ENCODE data around the gene OR13C4.
A peak's percentile ranks its signal among the peaks of the same experiment; 100 is the strongest.
"Not testable (repeated sequence)": the region's sequence is repeated elsewhere in the genome, so short reads cannot be mapped to it uniquely, and the experiment has no call there.

OR13C4 gene

DNA sequence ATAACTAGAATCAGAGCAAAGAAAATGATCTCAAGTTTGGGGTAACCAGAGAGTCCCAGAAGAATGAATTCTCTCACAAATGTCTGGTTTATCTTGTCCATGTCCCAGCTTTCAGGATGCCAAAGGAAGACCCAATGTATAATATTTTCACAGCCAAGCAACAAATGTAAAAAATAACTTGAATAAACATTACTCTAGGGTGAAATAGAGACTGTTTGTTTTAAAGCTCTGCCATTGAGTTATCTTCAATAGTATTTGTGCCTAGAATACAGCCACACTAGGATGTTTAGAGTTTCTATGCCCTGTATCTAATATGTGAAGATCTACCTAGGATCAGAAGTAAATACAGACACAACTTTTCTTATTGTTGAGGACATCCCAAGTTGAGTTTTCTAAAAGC is at the start of gene OR13C4:
Gene OR13C4 (minus strand): TSS at position 101 of the 400 bp plus-strand sequence. CDS start 0 bp downstream, at position 101.
- DNase-seq (ENCODE audit: insufficient read length, low spot score), result no peak
- no peak for FAIRE-seq
- no peak for TF ChIP-seq POLR2A (IDR thresholded peaks at IDR 0.05; ENCODE audit: low read depth, low read length)

DNA sequence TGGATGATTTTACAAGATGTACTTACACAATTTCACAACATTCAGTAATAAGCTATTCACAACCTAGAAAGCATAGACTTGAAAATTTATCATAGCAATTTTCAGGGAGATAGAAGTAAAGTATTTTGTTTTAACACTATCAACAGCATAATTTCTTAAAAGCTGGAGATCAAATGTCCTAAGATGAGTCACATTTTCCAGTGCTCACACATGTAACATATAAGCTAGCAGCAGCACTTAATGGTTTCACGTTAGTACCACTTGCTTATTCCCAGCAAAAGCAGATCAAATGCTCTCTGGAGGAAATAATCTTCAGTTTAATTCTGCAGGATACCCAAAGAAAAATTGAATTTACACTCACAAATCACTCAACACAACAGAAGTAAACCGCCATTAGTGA is 48.4 kb upstream of the OR13C4 start:
- FAIRE-seq (peak; percentile 41), DNase-seq (ENCODE audit: insufficient read length, low spot score) (no peak)
- no peak for TF ChIP-seq POLR2A (IDR thresholded peaks at IDR 0.05; ENCODE audit: low read depth, low read length)

DNA sequence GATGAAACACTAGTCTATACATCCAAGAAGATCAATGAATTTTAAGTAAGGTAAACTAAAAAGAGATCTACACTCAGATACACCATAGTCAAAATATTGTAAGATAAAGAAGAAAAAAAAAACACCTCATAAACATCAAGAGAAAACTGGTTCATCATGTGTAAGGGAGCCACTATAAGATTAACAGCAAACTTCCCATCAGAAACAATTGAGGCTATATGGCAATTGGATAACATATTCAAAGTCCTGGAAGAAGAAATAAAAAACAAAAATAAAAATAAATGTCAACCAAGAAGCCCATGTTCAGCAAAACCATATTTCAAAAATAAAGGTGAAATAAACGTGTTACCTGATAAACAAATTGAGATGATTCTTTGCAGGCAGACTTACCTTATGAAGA is 45.6 kb upstream of the OR13C4 start:
- DNase-seq (ENCODE audit: insufficient read length, low spot score), result no peak
- TF ChIP-seq POLR2A (IDR thresholded peaks at IDR 0.05; ENCODE audit: low read depth, low read length), result no peak
- no peak for FAIRE-seq

DNA sequence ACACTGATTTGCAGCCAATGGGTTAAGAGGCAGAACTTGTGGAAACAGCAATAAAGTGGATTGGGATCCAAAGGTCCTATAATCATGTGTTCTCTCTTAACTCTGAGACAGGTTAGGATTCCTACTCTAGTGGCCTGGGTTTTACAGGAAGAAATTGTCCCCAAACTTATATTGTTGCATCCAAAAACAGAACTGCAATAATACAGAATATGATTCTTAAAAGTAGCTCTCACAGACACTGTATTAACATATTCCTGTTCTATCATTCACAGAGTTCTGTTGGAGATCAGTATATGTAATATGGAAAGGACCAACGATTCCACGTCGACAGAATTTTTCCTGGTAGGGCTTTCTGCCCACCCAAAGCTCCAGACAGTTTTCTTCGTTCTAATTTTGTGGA is 41.9 kb upstream of the OR13C4 start, which contains the start of gene OR13C8:
Gene OR13C8 (plus strand): TSS at position 301 of the 400 bp plus-strand sequence. CDS start 0 bp downstream, at position 301.
- no peak for TF ChIP-seq POLR2A (IDR thresholded peaks at IDR 0.05; ENCODE audit: low read depth, low read length)
- FAIRE-seq (peak; percentile 6), DNase-seq (ENCODE audit: insufficient read length, low spot score) (no peak)

DNA sequence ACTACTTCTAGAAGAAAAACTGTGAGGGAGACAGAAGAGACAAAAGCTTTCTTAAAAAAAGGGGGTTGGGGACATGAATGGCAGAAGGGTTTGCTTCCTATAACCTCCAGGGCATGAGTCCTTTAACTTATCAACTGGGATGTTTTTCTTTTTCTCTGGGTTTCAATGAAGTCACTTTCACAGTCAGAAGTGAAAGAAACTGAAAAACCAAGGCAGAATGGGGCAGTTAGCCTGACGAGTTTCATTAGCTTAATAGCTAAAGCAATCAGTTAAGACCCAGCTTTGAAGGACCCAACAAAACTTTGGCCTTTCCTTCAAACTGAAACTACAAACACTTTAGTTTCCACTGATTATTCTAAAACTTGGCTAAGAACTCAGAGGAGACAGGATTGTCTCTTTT is 37.3 kb upstream of the OR13C4 start:
- TF ChIP-seq POLR2A (IDR thresholded peaks at IDR 0.05; ENCODE audit: low read depth, low read length), result no peak
- DNase-seq (ENCODE audit: insufficient read length, low spot score), result no peak
- no peak for FAIRE-seq

DNA sequence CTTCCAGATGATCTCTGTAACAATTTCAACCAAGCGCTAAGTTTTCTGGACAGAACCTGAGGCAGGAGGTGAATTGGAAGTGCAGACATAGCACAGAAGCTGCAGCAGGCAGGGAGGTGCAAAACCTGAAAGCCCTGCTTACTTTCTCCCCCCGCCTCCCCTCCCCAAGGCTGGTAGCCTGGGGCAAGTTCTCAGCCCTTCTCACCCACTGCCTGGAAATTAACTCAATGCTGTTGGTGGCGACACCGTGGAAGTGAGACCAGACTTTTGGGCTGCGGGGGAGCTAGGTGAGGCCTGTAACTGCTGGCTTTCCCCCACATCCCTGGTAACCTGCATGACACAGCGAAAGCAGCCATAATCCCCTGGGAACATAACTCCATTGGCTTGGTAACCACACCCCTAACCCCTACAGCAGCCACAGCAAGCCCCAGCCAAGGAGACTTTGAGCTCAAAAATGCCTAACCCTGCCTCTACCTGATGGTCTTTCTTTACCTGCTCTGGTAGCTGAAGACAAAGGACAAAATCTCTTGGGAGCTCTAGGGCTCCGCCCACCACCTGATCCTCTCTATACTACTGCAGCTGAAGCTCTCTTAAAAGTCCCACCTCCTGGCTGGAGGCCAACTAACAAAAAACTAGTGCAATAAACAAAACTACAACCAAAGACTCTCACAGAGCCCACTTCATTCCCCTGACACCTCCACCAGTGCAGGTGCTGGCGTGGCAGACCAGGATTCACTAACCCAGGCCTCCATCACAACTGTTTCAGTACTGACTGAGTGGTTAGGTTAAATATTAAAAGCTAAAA is 30.0 kb upstream of the OR13C4 start:
- no peak for FAIRE-seq
- no peak for DNase-seq (ENCODE audit: insufficient read length, low spot score)
- no peak for TF ChIP-seq POLR2A (IDR thresholded peaks at IDR 0.05; ENCODE audit: low read depth, low read length)

DNA sequence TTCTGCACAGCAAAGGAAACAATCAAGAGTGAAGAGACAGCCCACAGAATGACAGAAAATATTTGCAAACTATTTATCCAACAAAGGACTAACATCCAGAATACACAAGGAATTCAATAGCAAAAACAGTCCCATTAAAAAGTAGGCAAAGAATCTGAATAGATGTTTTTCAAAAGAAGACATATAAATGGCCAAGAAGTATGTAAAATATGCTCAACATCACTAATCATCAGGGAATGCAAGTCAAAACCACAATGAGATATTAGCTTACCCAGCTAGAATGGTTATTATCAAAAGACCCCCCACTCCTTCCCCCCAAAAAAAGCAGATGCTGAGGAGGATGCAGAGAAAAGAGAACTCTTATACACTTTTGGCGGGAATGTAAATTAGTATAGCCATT is 28.5 kb upstream of the OR13C4 start:
- DNase-seq (ENCODE audit: insufficient read length, low spot score), result no peak
- FAIRE-seq, result peak; percentile 55
- TF ChIP-seq POLR2A (IDR thresholded peaks at IDR 0.05; ENCODE audit: low read depth, low read length), result no peak

DNA sequence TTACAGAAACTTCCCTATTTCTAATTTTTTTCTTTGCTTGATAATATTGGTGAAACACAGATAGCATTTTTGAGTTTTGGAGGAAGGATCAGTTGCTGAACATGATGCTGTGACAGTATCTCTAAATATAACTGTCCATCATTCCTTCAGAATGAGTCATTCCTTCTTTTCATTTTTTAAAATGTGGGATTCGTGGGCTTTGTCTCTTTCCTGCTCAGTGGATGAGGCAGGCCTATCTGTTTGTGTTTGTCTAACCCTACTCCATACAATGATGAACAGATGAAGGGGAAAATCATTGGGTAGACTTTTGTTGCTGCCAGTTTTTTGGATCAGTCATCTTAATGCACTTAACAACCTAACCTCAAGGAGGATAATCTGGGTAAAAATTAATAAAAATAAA is 26.3 kb upstream of the OR13C4 start:
- FAIRE-seq (no peak), DNase-seq (ENCODE audit: insufficient read length, low spot score) (no peak)
- TF ChIP-seq POLR2A (IDR thresholded peaks at IDR 0.05; ENCODE audit: low read depth, low read length), result no peak

DNA sequence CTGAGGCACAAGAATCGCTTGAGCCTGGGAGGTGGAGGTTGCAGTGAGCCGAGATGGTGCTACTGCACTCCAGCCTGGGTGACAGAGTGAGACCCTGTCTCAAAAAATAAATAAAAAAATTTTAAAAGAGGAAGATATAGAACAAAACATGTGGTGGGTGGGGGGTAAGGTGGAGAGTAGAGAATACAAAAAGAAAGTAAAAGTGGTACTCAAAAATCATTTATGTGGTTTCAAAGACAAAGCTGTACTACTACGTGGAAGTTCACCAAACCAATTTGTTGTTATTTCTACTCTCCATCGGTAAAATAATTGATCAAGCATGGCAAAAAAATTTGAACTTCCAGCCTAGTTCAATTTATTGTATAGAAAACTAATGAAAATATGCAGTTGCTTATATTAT is 17.6 kb upstream of the OR13C4 start:
- no peak for TF ChIP-seq POLR2A (IDR thresholded peaks at IDR 0.05; ENCODE audit: low read depth, low read length)
- DNase-seq (ENCODE audit: insufficient read length, low spot score) (no peak), FAIRE-seq (no peak)

DNA sequence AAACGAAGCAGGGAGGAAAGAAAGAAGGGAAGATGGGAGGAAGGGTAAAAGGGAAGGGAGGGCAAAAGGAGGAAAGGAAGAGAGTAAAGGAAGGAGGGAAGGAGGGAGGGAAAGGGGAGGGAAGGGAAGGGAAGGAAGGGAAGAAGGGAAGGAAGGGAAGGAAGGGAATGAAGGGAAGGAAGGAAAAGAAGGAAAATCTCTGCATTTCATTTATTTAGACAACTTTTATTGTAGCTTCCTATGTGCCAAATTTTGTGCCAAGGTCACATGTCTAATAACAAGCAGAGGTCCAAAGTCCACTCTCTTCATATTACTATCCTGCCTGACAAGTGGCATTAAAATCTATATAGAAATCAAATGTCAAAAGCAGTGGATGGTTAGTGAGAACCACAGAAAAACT is 12.3 kb upstream of the OR13C4 start:
- no peak for DNase-seq (ENCODE audit: insufficient read length, low spot score)
- peak; percentile 11 for FAIRE-seq
- TF ChIP-seq POLR2A (IDR thresholded peaks at IDR 0.05; ENCODE audit: low read depth, low read length), result no peak

DNA sequence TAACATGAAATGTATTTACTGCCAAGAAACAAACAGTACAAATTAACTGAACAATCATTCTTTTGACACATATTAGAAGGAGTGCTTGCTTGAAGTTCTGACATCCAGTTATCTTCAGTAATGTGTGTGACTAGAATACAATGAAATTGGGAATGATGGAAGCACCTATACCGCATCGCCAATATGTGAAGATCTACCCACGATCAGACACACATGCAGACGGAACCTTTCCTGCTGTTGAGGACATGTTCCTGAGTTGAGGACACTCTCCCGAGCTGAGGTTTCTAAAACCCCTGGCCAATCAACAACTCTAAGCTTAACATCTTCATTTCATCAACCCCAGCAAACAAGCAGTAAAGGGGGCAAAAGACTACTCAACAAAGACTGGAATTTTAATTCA is 9.7 kb upstream of the OR13C4 start, which contains the start of gene OR13C3:
Gene OR13C3 (minus strand): TSS at position 101 of the 400 bp plus-strand sequence. CDS start 133 bp downstream, outside the sequence.
- TF ChIP-seq POLR2A (IDR thresholded peaks at IDR 0.05; ENCODE audit: low read depth, low read length), result no peak
- DNase-seq (ENCODE audit: insufficient read length, low spot score) (no peak), FAIRE-seq (peak; percentile 92)

DNA sequence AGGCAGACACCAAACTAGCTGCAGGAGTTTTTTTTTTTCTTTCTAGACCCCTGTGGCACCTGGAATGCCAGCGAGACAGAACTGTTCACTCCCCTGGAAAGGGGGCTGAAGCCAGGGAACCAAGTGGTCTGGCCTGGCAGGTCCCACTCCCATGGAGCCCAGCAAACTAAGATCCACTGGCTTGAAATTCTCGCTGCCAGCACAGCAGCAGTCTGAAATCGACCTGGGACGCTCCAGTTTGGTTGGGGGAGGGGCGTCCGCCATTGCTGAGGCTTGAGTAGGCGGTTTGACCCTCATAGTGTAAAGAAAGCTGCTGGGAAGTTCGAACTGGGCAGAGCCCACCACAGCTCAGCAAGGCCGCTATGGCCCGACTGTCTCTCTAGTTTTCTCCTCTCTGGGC is 6.8 kb downstream of the OR13C4 start:
- not testable (repeated sequence) for FAIRE-seq; DNase-seq (ENCODE audit: insufficient read length, low spot score)

DNA sequence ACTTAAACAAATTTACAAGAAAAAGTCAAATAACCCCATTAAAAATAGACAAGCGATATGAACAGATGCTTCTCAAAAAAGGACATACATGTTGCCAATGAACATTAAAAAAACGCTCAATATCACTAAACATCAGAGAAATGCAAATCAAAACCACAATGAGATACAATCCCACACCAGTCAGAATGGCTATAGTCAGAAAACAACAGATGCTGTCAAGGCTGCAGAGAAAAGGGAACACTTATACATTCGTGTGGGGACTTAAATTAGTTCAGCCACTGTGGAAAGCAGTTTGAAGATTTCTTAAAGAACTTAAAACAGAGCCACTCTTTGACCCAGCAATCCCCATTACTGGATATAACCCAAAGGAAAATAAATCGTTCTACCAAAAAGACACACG is 12.1 kb downstream of the OR13C4 start:
- no peak for TF ChIP-seq POLR2A (IDR thresholded peaks at IDR 0.05; ENCODE audit: low read depth, low read length)
- DNase-seq (ENCODE audit: insufficient read length, low spot score), result no peak
- peak; percentile 50 for FAIRE-seq

DNA sequence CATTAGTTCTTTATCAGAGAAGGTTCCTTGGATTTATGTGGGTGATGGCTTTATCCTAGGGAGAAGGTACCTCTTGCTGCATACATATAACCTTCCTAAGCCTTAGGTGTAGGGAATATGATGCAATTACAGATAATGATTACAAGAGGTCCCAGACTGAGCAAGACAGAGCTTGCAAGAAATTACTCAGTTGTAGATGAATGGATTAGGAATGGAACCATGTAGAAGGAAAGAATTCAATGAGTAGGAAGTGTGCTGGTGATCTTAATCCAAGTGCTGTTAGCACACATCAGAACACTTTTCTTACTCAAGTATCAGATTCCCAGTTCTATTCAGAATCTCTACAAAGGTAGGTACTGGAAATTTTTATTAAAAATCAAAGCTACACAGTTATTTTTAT is 20.4 kb downstream of the OR13C4 start:
- TF ChIP-seq POLR2A (IDR thresholded peaks at IDR 0.05; ENCODE audit: low read depth, low read length), result no peak
- FAIRE-seq (no peak), DNase-seq (ENCODE audit: insufficient read length, low spot score) (no peak)

DNA sequence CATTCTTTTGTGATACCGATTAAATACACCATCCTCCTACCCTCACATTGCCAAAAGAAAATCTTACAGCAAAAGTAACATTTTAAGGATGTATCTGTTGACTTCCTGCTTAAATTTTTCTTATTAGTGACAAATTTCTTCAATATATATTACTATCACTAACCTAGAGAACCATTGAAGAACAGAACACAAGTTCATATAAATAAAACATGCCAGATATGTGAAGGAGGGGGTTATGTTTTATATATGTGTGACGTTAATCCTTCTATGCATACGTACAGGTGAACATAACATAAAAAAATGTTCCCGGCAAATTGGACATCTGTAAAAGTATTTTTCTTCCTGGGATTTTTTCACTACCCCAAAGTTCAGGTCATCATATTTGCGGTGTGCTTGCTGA is 23.0 kb downstream of the OR13C4 start, which contains the start of gene OR13F1:
Gene OR13F1 (plus strand): TSS at position 301 of the 400 bp plus-strand sequence. CDS start 0 bp downstream, at position 301.
- no peak for TF ChIP-seq POLR2A (IDR thresholded peaks at IDR 0.05; ENCODE audit: low read depth, low read length)
- DNase-seq (ENCODE audit: insufficient read length, low spot score) (no peak), FAIRE-seq (no peak)
